Smooth muscle cell (in vitro differentiated cells): Measurements from ENCODE around the gene CCL25. TPM values are rescaled to one million over a fixed set of nuclear protein-coding genes. Genes with fewer than 3 reads are reported as not detected.

Experiments used
- DNase-seq: peaks from one replicate; lab custom pipeline; 2025; ENCODE audit not compliant: unreplicated experiment; lab: John Stamatoyannopoulos, UW
- H2AFZ ChIP-seq: fragments of 200-600 bp; sonication (generic); 2 replicates; pipeline ENCODE4 v1.6.0; 2016; ENCODE audit warnings: antibody characterized with exemption, low read depth, mild to moderate bottlenecking
- H3F3A ChIP-seq: fragments of 200-600 bp; sonication (generic); 2 replicates; pipeline ENCODE4 v1.6.0; 2017; ENCODE audit warnings: antibody characterized with exemption, low read depth
- H3K27ac ChIP-seq: fragments of 200-600 bp; sonication (generic); 2 replicates; pipeline ENCODE4 v1.5.1; 2016; ENCODE audit warnings: low read depth, mild to moderate bottlenecking
- H3K27me3 ChIP-seq: fragments of 200-600 bp; sonication (generic); 2 replicates; pipeline ENCODE4 v1.6.1; 2016; ENCODE audit warnings: low read depth, mild to moderate bottlenecking
- H3K36me3 ChIP-seq: fragments of 200-600 bp; sonication (generic); 2 replicates; pipeline ENCODE4 v1.5.1; 2016; ENCODE audit warnings: low read depth
- H3K4me1 ChIP-seq: fragments of 200-600 bp; sonication (generic); 2 replicates; pipeline ENCODE4 v1.5.1; 2016; ENCODE audit warnings: low read depth
- H3K4me2 ChIP-seq: fragments of 200-600 bp; sonication (generic); 2 replicates; pipeline ENCODE4 v1.6.0; 2016; ENCODE audit warnings: mild to moderate bottlenecking
- H3K4me3 ChIP-seq: fragments of 200-600 bp; sonication (generic); 2 replicates; pipeline ENCODE4 v1.5.1; 2016; ENCODE audit warnings: mild to moderate bottlenecking
- H3K79me2 ChIP-seq: fragments of 200-600 bp; sonication (generic); 2 replicates; pipeline ENCODE4 v1.6.0; 2016; ENCODE audit warnings: low read depth, mild to moderate bottlenecking
- H3K9ac ChIP-seq: fragments of 200-600 bp; sonication (generic); 2 replicates; pipeline ENCODE4 v1.6.0; 2016; ENCODE audit warnings: low read depth
- H3K9me3 ChIP-seq: fragments of 200-600 bp; sonication (generic); replicated peaks from 2 replicates; pipeline ENCODE4 v1.5.1; 2016; ENCODE audit warnings: low read depth
- H4K20me1 ChIP-seq: fragments of 200-600 bp; sonication (generic); 2 replicates; pipeline ENCODE4 v1.6.0; 2016; ENCODE audit warnings: low read depth
- CTCF ChIP-seq: fragments of 200-600 bp; sonication (generic); IDR thresholded peaks from 2 replicates; pipeline ENCODE4 v1.5.1; 2017; ENCODE audit warnings: borderline replicate concordance, mild to moderate bottlenecking, antibody characterized with exemption; ENCODE audit not compliant: insufficient read depth, poor library complexity, severe bottlenecking
- WGBS: methylation state at CpG from one replicate; pipeline ENCODE4 v1.1.7; 2016; ENCODE audit warnings: low lambda C conversion rate; 5-methylcytosine and 5-hydroxymethylcytosine counted together
- polyA plus RNA-seq: library from polyadenylated mRNA; unstranded; fragments of >200 nt; fragmentation: Nextera tagmentation; extraction: Ambion mirVana; gene quantifications from 2 replicates; pipeline ENCODE4 v1.2.1, GENCODE V29; 2016
- total RNA-seq: library from RNA; depleted of rRNA; stranded (reverse); fragments of >200 nt; gene quantifications from 2 replicates; pipeline ENCODE4 v1.2.3, GENCODE V29; 2014

Gene CCL25
- total and polyA plus RNA-seq, 2 experiments from 2014 or later: 0.91 TPM; not detected in 1

DNA sequence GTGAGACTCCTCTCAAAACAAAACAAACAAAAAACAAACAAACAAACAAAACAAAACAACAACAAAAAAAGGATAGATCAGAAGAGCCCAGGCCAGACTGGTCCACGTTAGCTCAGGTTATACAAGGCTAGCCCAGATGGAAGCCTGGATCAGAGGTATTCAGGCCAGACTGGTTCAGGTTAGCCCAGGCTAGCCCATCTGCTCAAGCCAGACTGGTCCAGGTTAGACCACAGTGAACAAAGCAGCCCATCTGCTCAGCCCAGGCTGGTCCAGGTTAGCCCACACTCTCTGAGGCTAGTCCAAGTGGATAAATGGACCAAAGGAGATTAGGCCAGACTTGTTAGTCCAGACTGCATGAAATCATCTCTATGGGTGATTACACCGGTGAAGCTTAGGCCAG is 41.2 kb downstream of the CCL25 start:
- 98% methylated on average over 2 of the region's 2 CpGs for WGBS
- no peak for TF ChIP-seq CTCF

DNA sequence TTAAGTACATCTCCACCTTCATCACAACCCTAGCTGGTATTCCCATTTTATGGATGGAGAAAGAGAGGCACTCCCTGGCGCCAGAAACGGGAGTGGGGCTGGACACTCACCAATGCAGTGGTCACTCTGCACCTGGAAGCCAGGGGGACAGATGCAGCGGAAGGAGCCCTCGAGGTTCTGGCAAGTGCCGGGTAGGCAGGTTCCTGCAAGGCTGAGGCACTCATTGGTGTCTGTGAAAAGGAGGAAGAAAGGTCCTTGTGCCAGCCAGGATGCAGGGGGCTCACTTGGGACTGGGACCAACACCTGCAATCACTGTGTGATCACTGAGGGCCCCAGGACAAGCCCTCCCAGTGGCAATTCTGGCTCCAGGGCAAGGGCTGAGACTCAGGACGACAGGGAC is 41.8 kb downstream of the CCL25 start:
- Histone ChIP-seq H3F3A (no peaks in the 10 kb centered on the region), H3K4me3 (no peak overlapping the region), H3K79me2 (no peaks in the 10 kb centered on the region), H3K4me1 (no peaks in the 10 kb centered on the region), H4K20me1 (no peaks in the 10 kb centered on the region), H3K4me2 (no peak overlapping the region), H3K27me3 (no peaks in the 10 kb centered on the region), H3K27ac (no peak overlapping the region), H3K9me3 (peaks cover 6% of the 10 kb centered on the region), H2AFZ (no peak overlapping the region), H3K36me3 (no peaks in the 10 kb centered on the region), H3K9ac (no peak overlapping the region)
- DNase-seq: no peak
- TF ChIP-seq CTCF: no peak
- 87% methylated on average over 6 of the region's 6 CpGs for WGBS

More for the DNA sequence above, 41.2 kb downstream of the CCL25 start:
- no peaks in the 10 kb centered on the region for H3K4me1 ChIP-seq
- no peaks in the 10 kb centered on the region for H4K20me1 ChIP-seq
- no peak overlapping the region for H3K9ac ChIP-seq
- H3K27ac ChIP-seq: no peak overlapping the region
- H3K27me3 ChIP-seq: no peaks in the 10 kb centered on the region
- no peak overlapping the region for H2AFZ ChIP-seq
- no peak for DNase-seq
- H3F3A ChIP-seq: no peaks in the 10 kb centered on the region
- no peak overlapping the region for H3K4me3 ChIP-seq
- H3K79me2 ChIP-seq: no peaks in the 10 kb centered on the region
- no peak overlapping the region for H3K4me2 ChIP-seq
- peaks cover 6% of the 10 kb centered on the region for H3K9me3 ChIP-seq
- H3K36me3 ChIP-seq: no peaks in the 10 kb centered on the region

- no peak for DNase-seq
- Histone ChIP-seq H3F3A (no peaks in the 10 kb centered on the region), H3K4me2 (no peak overlapping the region), H3K27me3 (no peaks in the 10 kb centered on the region), H3K4me3 (no peak overlapping the region), H3K79me2 (no peaks in the 10 kb centered on the region), H3K27ac (no peak overlapping the region), H4K20me1 (no peaks in the 10 kb centered on the region), H2AFZ (no peak overlapping the region), H3K36me3 (no peaks in the 10 kb centered on the region), H3K9me3 (peaks cover 6% of the 10 kb centered on the region), H3K4me1 (no peaks in the 10 kb centered on the region), H3K9ac (no peak overlapping the region)
- TF ChIP-seq CTCF: no peak
- WGBS: 77% methylated on average over 2 of the region's 2 CpGs
Measured at GRCh38 chr19:8095354-8095886, 42.9 kb downstream of the CCL25 start.

DNA sequence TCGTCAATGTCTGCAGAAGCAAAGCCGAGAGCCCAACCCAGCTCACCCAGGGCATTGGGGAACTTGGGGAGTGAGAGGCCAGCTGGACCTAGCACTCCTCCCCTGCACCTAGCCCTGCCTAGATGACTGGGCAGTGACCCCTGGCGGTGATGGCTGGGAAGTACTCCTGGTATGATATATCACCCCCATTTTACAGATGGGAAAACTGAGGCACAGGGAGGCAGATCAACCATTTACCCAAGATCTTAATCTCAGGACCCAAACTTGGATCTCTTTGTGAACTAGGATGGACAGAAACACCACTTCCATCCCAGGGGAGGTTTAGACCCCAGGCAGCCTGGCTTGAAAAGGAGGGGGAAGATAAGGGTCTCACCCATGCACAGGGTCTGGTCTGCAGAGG is 43.5 kb downstream of the CCL25 start:
- Histone ChIP-seq H3K27ac (no peak overlapping the region), H3K9me3 (peaks cover 6% of the 10 kb centered on the region), H3K4me1 (no peaks in the 10 kb centered on the region), H3K4me3 (no peak overlapping the region), H2AFZ (no peak overlapping the region), H3K79me2 (no peaks in the 10 kb centered on the region), H3K4me2 (no peak overlapping the region), H3F3A (no peaks in the 10 kb centered on the region), H4K20me1 (no peaks in the 10 kb centered on the region), H3K9ac (no peak overlapping the region), H3K36me3 (no peaks in the 10 kb centered on the region), H3K27me3 (no peaks in the 10 kb centered on the region)
- WGBS: 93% methylated on average over 3 of the region's 3 CpGs
- DNase-seq: no peak
- no peak for TF ChIP-seq CTCF
